SK-N-SH (cell line): ENCODE data around the gene MAP7. TPM values are rescaled to one million over a fixed set of nuclear protein-coding genes. Genes with fewer than 3 reads are reported as not detected.

ENCODE experiments used
- CTCF ChIA-PET: fragments of 300-600, 350-600 bp; formaldehyde crosslinking; extraction: SDS; loops from one replicate; lab custom pipeline; 2021; lab: Yijun Ruan, JAX
- POLR2A ChIA-PET: fragments of 350-600 bp; sonication (Branson Sonifier 250); formaldehyde crosslinking; extraction: SDS; loops from one replicate; lab custom pipeline; 2020; ENCODE audit warnings: antibody characterized with exemption, inconsistent platforms; lab: Yijun Ruan, JAX
- DNase-seq: peaks from one replicate; pipeline ENCODE4 v3.0.0; 2012
- H2AFZ ChIP-seq: fragments of 200-600 bp; sonication (generic); 2 replicates; pipeline ENCODE4 v1.8.1; 2016; ENCODE audit warnings: antibody characterized with exemption, mild to moderate bottlenecking, low read depth
- H3F3A ChIP-seq: fragments of 200-600 bp; sonication (generic); replicated peaks from 2 replicates; pipeline ENCODE3; 2016; ENCODE audit warnings: antibody characterized with exemption, mild to moderate bottlenecking; ENCODE audit not compliant: insufficient read depth
- H3K27ac ChIP-seq, 2 experiments: fragments of 200-500 bp in 1 of 2; fragments of 200-600 bp in 1 of 2; sonication (Bioruptor generic) in 1 of 2; sonication (generic), shearing (Covaris generic) in 1 of 2; 2 replicates each; pipeline versions ENCODE4 v1.5.1 to v1.6.1; 2014 to 2016; ENCODE audit warnings: low read depth in 2 of 2, inconsistent platforms in 1 of 2, low read length in 1 of 2, mild to moderate bottlenecking in 1 of 2, mixed read lengths in 1 of 2
- H3K27me3 ChIP-seq: fragments of 200-600 bp; sonication (generic), shearing (Covaris generic); 2 replicates; pipeline ENCODE4 v1.6.1; 2016; ENCODE audit warnings: mixed run types; ENCODE audit not compliant: insufficient read depth
- H3K36me3 ChIP-seq, 2 experiments: fragments of 200-500 bp in 1 of 2; fragments of 200-600 bp in 1 of 2; sonication (Bioruptor generic) in 1 of 2; sonication (generic) in 1 of 2; replicated peaks in 1 of 2; 2 replicates each; pipeline versions ENCODE3 to v1.5.1; 2014 to 2016; ENCODE audit warnings: low read length in 1 of 2, mild to moderate bottlenecking in 1 of 2; ENCODE audit not compliant: insufficient read depth in 2 of 2, control insufficient read depth in 1 of 2
- H3K4me1 ChIP-seq, 2 experiments: fragments of 200-500 bp in 1 of 2; fragments of 200-600 bp in 1 of 2; sonication (Bioruptor generic) in 1 of 2; sonication (generic), shearing (Covaris generic) in 1 of 2; 2 replicates each; pipeline versions ENCODE4 v1.5.1 to v1.6.1; 2014 to 2016; ENCODE audit warnings: low read depth in 1 of 2, low read length in 1 of 2, mixed run types in 1 of 2; ENCODE audit not compliant: insufficient read depth in 2 of 2, control insufficient read depth in 1 of 2
- H3K4me2 ChIP-seq: fragments of 200-600 bp; sonication (generic), shearing (Covaris generic); 2 replicates; pipeline ENCODE4 v1.6.1; 2017; ENCODE audit warnings: mixed run types
- H3K4me3 ChIP-seq, 2 experiments: fragments of 200-500 bp in 1 of 2; fragments of 200-600 bp in 1 of 2; sonication (Bioruptor generic) in 1 of 2; sonication (generic), shearing (Covaris generic) in 1 of 2; 2 replicates each; pipeline versions ENCODE4 v1.5.1 to v1.8.1; 2014 to 2016; ENCODE audit warnings: low read depth in 2 of 2, inconsistent platforms in 1 of 2, low read length in 1 of 2, mild to moderate bottlenecking in 1 of 2, mixed read lengths in 1 of 2, moderate library complexity in 1 of 2
- H3K79me2 ChIP-seq: fragments of 200-600 bp; sonication (generic); 2 replicates; pipeline ENCODE4 v1.8.1; 2017; ENCODE audit warnings: mild to moderate bottlenecking; ENCODE audit not compliant: insufficient read depth
- H3K9ac ChIP-seq: fragments of 200-600 bp; sonication (generic); 2 replicates; pipeline ENCODE4 v1.6.1; 2017; ENCODE audit warnings: mixed run types
- H3K9me2 ChIP-seq: fragments of 200-600 bp; sonication (generic); 2 replicates; pipeline ENCODE4 v1.6.1; 2017; ENCODE audit warnings: mixed run types
- H3K9me3 ChIP-seq: fragments of 200-600 bp; sonication (generic); 2 replicates; pipeline ENCODE4 v1.6.1; 2017; ENCODE audit warnings: mixed run types, mild to moderate bottlenecking, moderate library complexity
- H4K20me1 ChIP-seq: fragments of 200-600 bp; sonication (generic); 2 replicates; pipeline ENCODE4 v1.6.1; 2017; ENCODE audit warnings: mild to moderate bottlenecking, mixed run types; ENCODE audit not compliant: insufficient read depth
- CHD2 ChIP-seq: fragments of 150-350 bp; IDR thresholded peaks from 2 replicates; pipeline ENCODE4 v1.6.1; 2018; ENCODE audit warnings: low read length; ENCODE audit not compliant: partially characterized antibody
- ELF1 ChIP-seq: IDR thresholded peaks from 2 replicates; pipeline ENCODE4 v1.4.0; 2012
- EP300 ChIP-seq, 2 experiments: IDR thresholded peaks; 2 replicates each; pipeline versions ENCODE4 v1.4.0 to v1.6.1; 2012; ENCODE audit warnings: borderline replicate concordance in 1 of 2, low read depth in 1 of 2, low read length in 1 of 2
- EZH2phosphoT487 ChIP-seq: fragments of 200-600 bp; sonication (generic); IDR thresholded peaks from 2 replicates; pipeline ENCODE4 v1.6.1; 2017; ENCODE audit warnings: low read depth, mixed run types, mild to moderate bottlenecking, antibody characterized with exemption, moderate library complexity, borderline replicate concordance
- FOXJ3 ChIP-seq: sonication (generic); formaldehyde crosslinking; IDR thresholded peaks from 2 replicates; pipeline ENCODE4 v1.5.1; 2020; ENCODE audit warnings: mild to moderate bottlenecking, missing genetic modification reagents
- IRF3 ChIP-seq: fragments of 150-350 bp; IDR thresholded peaks from 2 replicates; pipeline ENCODE4 v1.6.1; 2016; ENCODE audit warnings: mild to moderate bottlenecking, low read depth, low read length
- JUND ChIP-seq: IDR thresholded peaks from 2 replicates; pipeline ENCODE4 v1.4.0; 2012
- MEF2A ChIP-seq: IDR thresholded peaks from 2 replicates; pipeline ENCODE4 v1.4.0; 2012; ENCODE audit warnings: low read depth, borderline replicate concordance
- NRF1 ChIP-seq: IDR thresholded peaks from 2 replicates; pipeline ENCODE4 v1.6.1; 2012; ENCODE audit warnings: low read depth, mild to moderate bottlenecking, low read length
- PBX3 ChIP-seq: IDR thresholded peaks from 2 replicates; pipeline ENCODE4; 2012
- RAD21 ChIP-seq: IDR thresholded peaks from 2 replicates; pipeline ENCODE4 v1.6.1; 2012; ENCODE audit warnings: mild to moderate bottlenecking, low read length
- RFX5 ChIP-seq: IDR thresholded peaks from 2 replicates; pipeline ENCODE4 v1.6.1; 2012; ENCODE audit warnings: mild to moderate bottlenecking, improper control_type of control experiment, low read length
- SIN3A ChIP-seq: IDR thresholded peaks from 2 replicates; pipeline ENCODE4 v1.6.1; 2012; ENCODE audit warnings: low read depth, mild to moderate bottlenecking, low read length, moderate library complexity, borderline replicate concordance
- TCF12 ChIP-seq: IDR thresholded peaks from 2 replicates; pipeline ENCODE4 v1.4.0; 2012
- TEAD4 ChIP-seq: IDR thresholded peaks from 2 replicates; pipeline ENCODE4 v1.4.0; 2012; ENCODE audit warnings: mild to moderate bottlenecking, borderline replicate concordance; ENCODE audit not compliant: insufficient read depth
- YY1 ChIP-seq: IDR thresholded peaks from 2 replicates; pipeline ENCODE4 v1.4.0; 2012; ENCODE audit warnings: low read depth, mild to moderate bottlenecking
- ZBTB33 ChIP-seq: IDR thresholded peaks from 2 replicates; pipeline ENCODE4 v1.4.0; 2012; ENCODE audit warnings: low read depth, borderline replicate concordance
- WGBS: methylation state at CpG from one replicate; pipeline ENCODE4 v1.1.6; 2017; ENCODE audit warnings: low lambda C conversion rate; 5-methylcytosine and 5-hydroxymethylcytosine counted together
- polyA plus RNA-seq, 3 experiments: library from polyadenylated mRNA; depleted of rRNA; stranded (reverse); fragments of >200 nt; gene quantifications; 2 replicates each; pipeline ENCODE4 v1.2.3, GENCODE V29; 2012

Gene MAP7
- polyA plus RNA-seq, 1 of the 3 experiments (the other 2 are of a cell fraction): 0.76 TPM

GRCh38 chr6:136371959-136372358 is 178.3 kb downstream of the MAP7 start:
- H2AFZ ChIP-seq: no peak overlapping the region
- H3K36me3 ChIP-seq: no peaks in the 10 kb centered on the region
- no peaks in the 10 kb centered on the region for H3F3A ChIP-seq
- H4K20me1 ChIP-seq: no peaks in the 10 kb centered on the region
- TF ChIP-seq ELF1: no peak
- no peak for TF ChIP-seq TEAD4
- no peak for TF ChIP-seq RAD21
- 96% methylated on average over 2 of the region's 2 CpGs for WGBS
- H3K4me2 ChIP-seq: no peak overlapping the region
- no peak overlapping the region for H3K27ac ChIP-seq
- H3K9ac ChIP-seq: no peak overlapping the region
- H3K27me3 ChIP-seq: no peaks in the 10 kb centered on the region
- POLR2A ChIA-PET: no interaction called here
- CTCF ChIA-PET: interaction anchor here (1.0 kb wide), 1 partner anchor 179 kb away, joined by 3 read pairs; the partner anchor contains the start of gene MAP7
- H3K9me3 ChIP-seq: no peaks in the 10 kb centered on the region
- no peak overlapping the region for H3K4me3 ChIP-seq
- no peaks in the 10 kb centered on the region for H3K79me2 ChIP-seq
- no peaks in the 10 kb centered on the region for H3K9me2 ChIP-seq
- H3K4me1 ChIP-seq: no peaks in the 10 kb centered on the region
- no peak for DNase-seq

- WGBS: 84% methylated on average over 4 of the region's 4 CpGs
- Histone ChIP-seq H3K36me3 (no peaks in the 10 kb centered on the region), H3K9ac (no peak overlapping the region), H3K27ac (no peak overlapping the region), H4K20me1 (no peaks in the 10 kb centered on the region), H3K4me1 (no peaks in the 10 kb centered on the region), H3K79me2 (no peaks in the 10 kb centered on the region), H3K4me3 (no peak overlapping the region), H3K9me3 (no peaks in the 10 kb centered on the region), H2AFZ (no peak overlapping the region), H3K9me2 (no peaks in the 10 kb centered on the region), H3K27me3 (no peaks in the 10 kb centered on the region), H3F3A (no peaks in the 10 kb centered on the region), H3K4me2 (no peak overlapping the region)
- DNase-seq: no peak
- POLR2A ChIA-PET: no interaction called here
- CTCF ChIA-PET: interaction anchor here (1.0 kb wide), 1 partner anchor 179 kb away, joined by 3 read pairs; the partner anchor contains the start of gene MAP7
- TF ChIP-seq IRF3 (no peak), PBX3 (no peak), JUND (no peak), TCF12 (no peak), EP300 (IDR thresholded peaks at IDR 0.05; ENCODE audit: borderline replicate concordance in 1 of 2, low read depth in 1 of 2, low read length in 1 of 2) (no peak), EZH2phosphoT487 (no peak), NRF1 (no peak), YY1 (no peak), FOXJ3 (CRISPR knock-in tag) (no peak), CHD2 (no peak), SIN3A (no peak), RFX5 (no peak), MEF2A (no peak), ELF1 (no peak), ZBTB33 (no peak)
Observed at GRCh38 chr6:136370988-136371728, 179.1 kb downstream of the MAP7 start.
